Activated T-helper 1 cell treated with anti-CD3 and anti-CD28 coated beads, Interleukin-12 subunit alpha, Interleukin-12 subunit beta, Interleukin-2, Interleukin-4 antibody, amounts not matched to agents 30 ng/mL and 10 ng/mL and 1 ng/mL, durations not matched to agents 14 hours and 24 hours and 36 hours (primary cell): ENCODE results near the gene SEMA3B. TPM values are rescaled to one million over a fixed set of nuclear protein-coding genes. Genes with fewer than 3 reads are reported as not detected.
"Not testable (repeated sequence)": the region's sequence is repeated elsewhere in the genome, so short reads cannot be mapped to it uniquely, and the experiment has no call there.

ENCODE experiments used
- DNase-seq: peaks from one replicate; pipeline ENCODE4 v3.0.0; 2021; ENCODE audit warnings: low spot score
- H3K27ac Mint-ChIP-seq: one replicate; pipeline ENCODE4 v1.8.0; 2021; ENCODE audit warnings: mild to moderate bottlenecking, mixed read lengths
- H3K27me3 Mint-ChIP-seq: one replicate; pipeline ENCODE4 v1.8.0; 2022; ENCODE audit warnings: mild to moderate bottlenecking, moderate library complexity, mixed read lengths; ENCODE audit not compliant: insufficient read depth
- H3K36me3 Mint-ChIP-seq: one replicate; pipeline ENCODE4 v1.8.0; 2021; ENCODE audit warnings: low read depth, mixed read lengths
- H3K4me1 Mint-ChIP-seq: one replicate; pipeline ENCODE4 v1.8.0; 2021; ENCODE audit warnings: low read depth, mixed read lengths
- H3K4me3 Mint-ChIP-seq: one replicate; pipeline ENCODE4 v1.8.0; 2021; ENCODE audit warnings: mild to moderate bottlenecking, moderate library complexity, mixed read lengths
- H3K9me3 Mint-ChIP-seq: one replicate; pipeline ENCODE4 v1.8.0; 2021; ENCODE audit warnings: mixed read lengths
- intact Hi-C: fragments of 100-400 bp; cut with micrococcal nuclease; formaldehyde crosslinking; loops from one replicate; pipeline ENCODE4 v1.15.1; 2024
- total RNA-seq: library from RNA; stranded (reverse); gene quantifications from 2 replicates; pipeline ENCODE4 v1.2.3, GENCODE V29; 2022

SEMA3B gene
- total RNA-seq, 1 donor from 2014 or later, result 0.49 TPM

- no peak for DNase-seq
- intact Hi-C loops, result loop anchor here (1.0 kb wide), 6 partner anchors 13 to 152 kb away; no protein-coding TSS in a partner anchor
- Mint-ChIP-seq H3K4me1 (peaks cover 21% of the 10 kb centered on the region), H3K4me3 (no peak overlapping the region), H3K27ac (no peak overlapping the region), H3K27me3 (peaks cover 39% of the 10 kb centered on the region), H3K9me3 (no peaks in the 10 kb centered on the region), H3K36me3 (no peaks in the 10 kb centered on the region)
Measured at GRCh38 chr3:50273689-50274065, 4.7 kb downstream of the SEMA3B start.

GRCh38 chr3:50274371-50275104, 5.6 kb downstream of the SEMA3B start:
- H3K9me3 Mint-ChIP-seq, result no peaks in the 10 kb centered on the region

GRCh38 chr3:50275141-50275995, 6.4 kb downstream of the SEMA3B start:
- H3K27me3 Mint-ChIP-seq, result peaks cover 40% of the 10 kb centered on the region
- DNase-seq, result no peak
- peaks cover 21% of the 10 kb centered on the region for H3K4me1 Mint-ChIP-seq
- no peaks in the 10 kb centered on the region for H3K36me3 Mint-ChIP-seq
- intact Hi-C loops, result no loop called here
- H3K4me3 Mint-ChIP-seq, result no peak overlapping the region
- peak overlapping the region; percentile 40 for H3K27ac Mint-ChIP-seq
- no peaks in the 10 kb centered on the region for H3K9me3 Mint-ChIP-seq

More at GRCh38 chr3:50274371-50275104, 5.6 kb downstream of the SEMA3B start:
- Mint-ChIP-seq H3K4me1 (peaks cover 21% of the 10 kb centered on the region), H3K27me3 (peaks cover 40% of the 10 kb centered on the region), H3K36me3 (no peaks in the 10 kb centered on the region), H3K27ac (no peak overlapping the region), H3K4me3 (peak overlapping the region; percentile 41)
- intact Hi-C loops, result loop anchor here (1.0 kb wide), 1 partner anchor 50 kb away; no protein-coding TSS in a partner anchor
- peak; percentile 62 for DNase-seq

- intact Hi-C loops, result no loop called here
- Mint-ChIP-seq H3K36me3 (no peaks in the 10 kb centered on the region), H3K27me3 (peaks cover 40% of the 10 kb centered on the region), H3K9me3 (no peaks in the 10 kb centered on the region), H3K27ac (peak overlapping the region; percentile 40), H3K4me1 (peaks cover 21% of the 10 kb centered on the region), H3K4me3 (no peak overlapping the region)
- DNase-seq, result no peak
Measured at GRCh38 chr3:50275996-50276761, 7.2 kb downstream of the SEMA3B start.

- no peak for DNase-seq
- H3K9me3 Mint-ChIP-seq, result no peaks in the 10 kb centered on the region
- H3K4me1 Mint-ChIP-seq, result peaks cover 21% of the 10 kb centered on the region
- no peaks in the 10 kb centered on the region for H3K36me3 Mint-ChIP-seq
- no peak overlapping the region for H3K27ac Mint-ChIP-seq
- intact Hi-C loops, result no loop called here
- peaks cover 40% of the 10 kb centered on the region for H3K27me3 Mint-ChIP-seq
- H3K4me3 Mint-ChIP-seq, result no peak overlapping the region
Measured at GRCh38 chr3:50276762-50277101, 7.8 kb downstream of the SEMA3B start.

- no peaks in the 10 kb centered on the region for H3K9me3 Mint-ChIP-seq
- H3K4me1 Mint-ChIP-seq, result peaks cover 16% of the 10 kb centered on the region
- no peak overlapping the region for H3K27ac Mint-ChIP-seq
- intact Hi-C loops, result no loop called here
- H3K4me3 Mint-ChIP-seq, result no peak overlapping the region
- no peak for DNase-seq
- peaks cover 36% of the 10 kb centered on the region for H3K27me3 Mint-ChIP-seq
- H3K36me3 Mint-ChIP-seq, result no peaks in the 10 kb centered on the region
Measured at GRCh38 chr3:50278123-50278879, 9.4 kb downstream of the SEMA3B start.

- Mint-ChIP-seq H3K36me3 (no peaks in the 10 kb centered on the region), H3K27me3 (peaks cover 36% of the 10 kb centered on the region), H3K4me1 (peaks cover 16% of the 10 kb centered on the region), H3K4me3 (no peak within 1 kb of the TSS), H3K27ac (no peak within 1 kb of the TSS), H3K9me3 (no peaks in the 10 kb centered on the region)
- no peak for DNase-seq
- intact Hi-C loops, result no loop called here
Measured at GRCh38 chr3:50278880-50279224, 9.9 kb downstream of the SEMA3B start, which contains the start of gene LSMEM2. Gene LSMEM2, plus strand, starts transcription at chr3:50279087. Its CDS starts 27 bp downstream, at chr3:50279114.

GRCh38 chr3:50279255-50280016, 10.5 kb downstream of the SEMA3B start:
- intact Hi-C loops, result no loop called here
- DNase-seq, result no peak
- H3K4me1 Mint-ChIP-seq, result peaks cover 11% of the 10 kb centered on the region
- H3K27ac Mint-ChIP-seq, result no peak overlapping the region
- H3K4me3 Mint-ChIP-seq, result no peak overlapping the region
- H3K36me3 Mint-ChIP-seq, result no peaks in the 10 kb centered on the region
- H3K9me3 Mint-ChIP-seq, result no peaks in the 10 kb centered on the region
- H3K27me3 Mint-ChIP-seq, result peaks cover 31% of the 10 kb centered on the region

- H3K27ac Mint-ChIP-seq, DNase-seq, H3K9me3 Mint-ChIP-seq, intact Hi-C loops, H3K36me3 Mint-ChIP-seq, H3K4me1 Mint-ChIP-seq, H3K27me3 Mint-ChIP-seq, H3K4me3 Mint-ChIP-seq: not testable (repeated sequence)
Measured at GRCh38 chr3:50284121-50284520, 15.2 kb downstream of the SEMA3B start.

- peaks cover 15% of the 10 kb centered on the region for H3K36me3 Mint-ChIP-seq
- intact Hi-C loops, result no loop called here
- H3K27ac Mint-ChIP-seq, result no peak overlapping the region
- H3K9me3 Mint-ChIP-seq, result no peaks in the 10 kb centered on the region
- H3K27me3 Mint-ChIP-seq, result no peaks in the 10 kb centered on the region
- no peak overlapping the region for H3K4me3 Mint-ChIP-seq
- peaks cover 6% of the 10 kb centered on the region for H3K4me1 Mint-ChIP-seq
- no peak for DNase-seq
Measured at GRCh38 chr3:50286322-50287227, 17.6 kb downstream of the SEMA3B start.

- Mint-ChIP-seq H3K36me3 (peaks cover 15% of the 10 kb centered on the region), H3K9me3 (no peaks in the 10 kb centered on the region), H3K4me3 (no peak overlapping the region), H3K27me3 (no peaks in the 10 kb centered on the region), H3K27ac (no peak overlapping the region), H3K4me1 (peaks cover 6% of the 10 kb centered on the region)
- intact Hi-C loops, result no loop called here
- DNase-seq, result no peak
Measured at GRCh38 chr3:50287262-50287661, 18.3 kb downstream of the SEMA3B start.
